Caco-2 (cell line): ENCODE results near the gene ZNF407. TPM values are rescaled to one million over a fixed set of nuclear protein-coding genes. Genes with fewer than 3 reads are reported as not detected.

Experiments
- BruUV-seq: library from RNA; stranded (reverse); fragments of 400-500 nt; replicated peaks from 2 replicates; lab custom pipeline; 2021; lab: Mats Ljungman, UMichigan
- CTCF ChIA-PET: fragments of 300-600 bp; sonication (Branson Sonifier 250); formaldehyde crosslinking; loops from one replicate; lab custom pipeline; 2022; ENCODE audit warnings: antibody characterized with exemption; lab: Charles Lee
- POLR2A ChIA-PET: fragments of 300-600 bp; sonication (Branson Sonifier 250); formaldehyde crosslinking; loops from one replicate; lab custom pipeline; 2022; ENCODE audit warnings: antibody characterized with exemption; lab: Charles Lee
- DNase-seq, 2 experiments: peaks; one replicate each; pipeline versions ENCODE4 v3.0.0 to v3.0.0-alpha.2; 2020 to 2022
- H3K27me3 ChIP-seq: replicated peaks from 2 replicates; pipeline ENCODE4 v1.6.0; 2011; ENCODE audit warnings: low read length; ENCODE audit not compliant: control insufficient read depth, insufficient read depth
- H3K36me3 ChIP-seq: 2 replicates; pipeline ENCODE4 v1.5.1; 2011; ENCODE audit warnings: low read length; ENCODE audit not compliant: control insufficient read depth, insufficient read depth
- H3K4me1 ChIP-seq: fragments of 250-450 bp; sonication (Bioruptor Pico); 2 replicates; pipeline ENCODE4 v1.5.1; 2020; ENCODE audit warnings: mild to moderate bottlenecking
- H3K4me3 ChIP-seq: 2 replicates; pipeline ENCODE4 v1.5.1; 2011; ENCODE audit warnings: low read depth, mild to moderate bottlenecking, control low read depth, low read length
- H3K9me3 ChIP-seq: fragments of 250-450 bp; sonication (Bioruptor Pico); 2 replicates; pipeline ENCODE4 v1.5.1; 2020; ENCODE audit warnings: mild to moderate bottlenecking, moderate library complexity
- H3K27ac Mint-ChIP-seq: one replicate; pipeline ENCODE4 v1.8.0; 2022; ENCODE audit warnings: mixed read lengths; ENCODE audit not compliant: unreplicated experiment
- H3K27me3 Mint-ChIP-seq: one replicate; pipeline ENCODE4 v1.8.0; 2022; ENCODE audit warnings: mixed read lengths; ENCODE audit not compliant: insufficient read depth, unreplicated experiment
- H3K36me3 Mint-ChIP-seq: one replicate; pipeline ENCODE4 v1.8.0; 2022; ENCODE audit warnings: mild to moderate bottlenecking, mixed read lengths; ENCODE audit not compliant: insufficient read depth, unreplicated experiment
- H3K4me1 Mint-ChIP-seq: one replicate; pipeline ENCODE4 v1.8.0; 2022; ENCODE audit warnings: low read depth, mixed read lengths; ENCODE audit not compliant: unreplicated experiment
- H3K4me3 Mint-ChIP-seq: one replicate; pipeline ENCODE4 v1.8.0; 2022; ENCODE audit warnings: mild to moderate bottlenecking, moderate library complexity, mixed read lengths; ENCODE audit not compliant: unreplicated experiment
- H3K9me3 Mint-ChIP-seq: one replicate; pipeline ENCODE4 v1.8.0; 2022; ENCODE audit warnings: mixed read lengths; ENCODE audit not compliant: unreplicated experiment
- intact Hi-C: fragments of 100-400 bp; cut with micrococcal nuclease; formaldehyde crosslinking; loops from one replicate; pipeline ENCODE4 v1.10.0; 2022; ENCODE audit not compliant: unreplicated experiment
- total RNA-seq: library from RNA; stranded (reverse); gene quantifications from 2 replicates; pipeline ENCODE4 v1.2.3, GENCODE V29; 2022
- TF ChIP-seq, protein P1 (sequence below), 2 experiments: fragments of 200-600 bp in 1 of 2; IDR thresholded peaks; 1 replicate in 1 of 2; 2 replicates in 1 of 2; pipeline versions ENCODE4 v1.5.1 to v1.8.0; 2011 to 2022; ENCODE audit warnings: antibody characterized with exemption in 1 of 2, control low read depth in 1 of 2, inconsistent platforms in 1 of 2, low read depth in 1 of 2, low read length in 1 of 2, mild to moderate bottlenecking in 1 of 2, moderate library complexity in 1 of 2; ENCODE audit not compliant: insufficient read depth in 1 of 2, severe bottlenecking in 1 of 2, unreplicated experiment in 1 of 2

ZNF407 gene
- total RNA-seq, 1 experiment from 2014 or later: 4.7 TPM

DNA sequence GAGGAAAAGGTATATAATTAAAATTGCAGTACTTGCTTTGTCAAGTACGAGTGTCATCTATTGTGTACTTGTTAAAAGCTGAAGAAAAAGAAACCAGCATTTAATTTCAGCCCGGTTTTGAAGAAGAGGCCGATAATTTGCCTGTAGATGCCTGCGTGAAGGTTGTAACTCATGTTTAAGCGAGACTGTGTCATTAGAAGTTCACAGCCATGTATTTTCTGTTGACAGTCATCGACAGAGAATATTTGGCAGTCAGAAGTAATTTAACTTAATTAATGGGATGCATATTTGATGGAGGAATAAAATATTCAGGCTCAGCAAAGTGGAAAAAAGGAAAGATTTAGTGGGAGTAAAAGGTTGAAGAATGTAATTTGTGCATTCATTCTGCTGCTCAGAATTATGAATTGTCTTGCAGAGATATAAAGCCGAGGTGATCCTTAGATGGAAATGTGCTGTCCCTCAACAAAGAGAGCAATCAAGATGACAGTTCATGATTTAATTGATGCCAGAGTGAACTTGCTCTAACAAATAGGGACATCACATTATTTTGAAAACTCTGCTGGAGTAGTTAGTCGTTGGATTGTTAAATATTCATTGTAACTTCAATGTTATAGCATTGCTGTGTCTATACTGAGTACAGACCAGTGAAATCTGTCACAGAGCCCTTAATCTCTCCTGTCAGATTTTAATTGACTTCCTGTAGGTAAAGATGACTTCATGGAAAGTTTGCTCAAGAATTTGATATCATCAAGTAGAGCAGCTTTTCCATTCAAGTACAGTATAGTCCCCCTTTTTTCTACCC lies 53.9 kb downstream of the ZNF407 start:
- Histone ChIP-seq H3K27me3 (no peaks in the 10 kb centered on the region), H3K4me1 (no peaks in the 10 kb centered on the region), H3K4me3 (no peak overlapping the region), H3K36me3 (no peaks in the 10 kb centered on the region), H3K9me3 (no peaks in the 10 kb centered on the region)
- Mint-ChIP-seq H3K9me3 (no peaks in the 10 kb centered on the region), H3K4me1 (no peaks in the 10 kb centered on the region), H3K36me3 (no peaks in the 10 kb centered on the region), H3K4me3 (no peak overlapping the region), H3K27ac (no peak overlapping the region), H3K27me3 (no peaks in the 10 kb centered on the region)
- no TSS peak for BruUV-seq
- TF ChIP-seq, protein P1, sequence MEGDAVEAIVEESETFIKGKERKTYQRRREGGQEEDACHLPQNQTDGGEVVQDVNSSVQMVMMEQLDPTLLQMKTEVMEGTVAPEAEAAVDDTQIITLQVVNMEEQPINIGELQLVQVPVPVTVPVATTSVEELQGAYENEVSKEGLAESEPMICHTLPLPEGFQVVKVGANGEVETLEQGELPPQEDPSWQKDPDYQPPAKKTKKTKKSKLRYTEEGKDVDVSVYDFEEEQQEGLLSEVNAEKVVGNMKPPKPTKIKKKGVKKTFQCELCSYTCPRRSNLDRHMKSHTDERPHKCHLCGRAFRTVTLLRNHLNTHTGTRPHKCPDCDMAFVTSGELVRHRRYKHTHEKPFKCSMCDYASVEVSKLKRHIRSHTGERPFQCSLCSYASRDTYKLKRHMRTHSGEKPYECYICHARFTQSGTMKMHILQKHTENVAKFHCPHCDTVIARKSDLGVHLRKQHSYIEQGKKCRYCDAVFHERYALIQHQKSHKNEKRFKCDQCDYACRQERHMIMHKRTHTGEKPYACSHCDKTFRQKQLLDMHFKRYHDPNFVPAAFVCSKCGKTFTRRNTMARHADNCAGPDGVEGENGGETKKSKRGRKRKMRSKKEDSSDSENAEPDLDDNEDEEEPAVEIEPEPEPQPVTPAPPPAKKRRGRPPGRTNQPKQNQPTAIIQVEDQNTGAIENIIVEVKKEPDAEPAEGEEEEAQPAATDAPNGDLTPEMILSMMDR (IDR thresholded peaks at IDR 0.05; ENCODE audit: insufficient read depth in 1 of 2, low read depth in 1 of 2, low read length in 1 of 2, severe bottlenecking in 1 of 2, unreplicated experiment in 1 of 2): no peak
- no peak for DNase-seq
- ChIA-PET POLR2A (no interaction called here), CTCF (no interaction called here)
- intact Hi-C loops: loop anchor here (5.0 to 10.0 kb wide), 3 partner anchors 243 to 393 kb away; no protein-coding TSS in a partner anchor

DNA sequence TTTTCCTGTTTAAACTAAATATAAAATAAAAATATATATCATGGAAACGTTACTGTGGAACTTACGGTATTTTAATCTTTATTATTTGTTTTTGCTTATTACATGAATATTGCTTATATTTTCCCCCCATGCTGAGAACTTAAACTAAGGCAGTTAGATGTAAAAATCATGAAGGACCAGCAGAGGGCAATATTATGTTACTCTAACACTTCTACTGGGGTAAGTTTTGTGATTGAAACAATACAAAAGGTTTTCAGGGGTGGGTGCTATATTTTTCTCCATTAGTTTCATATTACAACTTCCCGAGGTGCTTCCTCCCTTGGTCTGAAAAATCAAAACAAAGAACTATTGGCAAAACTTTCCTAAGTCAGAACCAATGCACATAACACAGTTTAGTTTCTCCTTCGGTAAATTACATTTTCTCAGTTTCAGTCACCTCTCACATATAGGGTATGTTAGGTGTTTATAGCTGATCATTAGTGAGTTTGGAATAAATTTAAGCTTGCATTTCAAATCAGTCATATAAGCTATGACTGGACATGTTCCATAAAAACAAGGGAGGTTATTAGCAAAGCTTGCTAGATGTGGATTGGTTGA lies 54.8 kb downstream of the ZNF407 start:
- Mint-ChIP-seq H3K4me1 (no peaks in the 10 kb centered on the region), H3K4me3 (no peak overlapping the region), H3K27me3 (no peaks in the 10 kb centered on the region), H3K36me3 (no peaks in the 10 kb centered on the region), H3K9me3 (no peaks in the 10 kb centered on the region), H3K27ac (no peak overlapping the region)
- TF ChIP-seq, protein P1 (IDR thresholded peaks at IDR 0.05; ENCODE audit: insufficient read depth in 1 of 2, low read depth in 1 of 2, low read length in 1 of 2, severe bottlenecking in 1 of 2, unreplicated experiment in 1 of 2): peak in 1 of 2 experiments; percentile 29
- no peaks in the 10 kb centered on the region for H3K4me1 ChIP-seq
- ChIA-PET CTCF (no interaction called here), POLR2A (no interaction called here)
- H3K27me3 ChIP-seq: no peaks in the 10 kb centered on the region
- no peak for DNase-seq
- no peak overlapping the region for H3K4me3 ChIP-seq
- H3K9me3 ChIP-seq: no peaks in the 10 kb centered on the region
- intact Hi-C loops: loop anchor here (5.0 to 10.0 kb wide), 3 partner anchors 242 to 392 kb away; no protein-coding TSS in a partner anchor
- no peaks in the 10 kb centered on the region for H3K36me3 ChIP-seq
- BruUV-seq: no TSS peak

DNA sequence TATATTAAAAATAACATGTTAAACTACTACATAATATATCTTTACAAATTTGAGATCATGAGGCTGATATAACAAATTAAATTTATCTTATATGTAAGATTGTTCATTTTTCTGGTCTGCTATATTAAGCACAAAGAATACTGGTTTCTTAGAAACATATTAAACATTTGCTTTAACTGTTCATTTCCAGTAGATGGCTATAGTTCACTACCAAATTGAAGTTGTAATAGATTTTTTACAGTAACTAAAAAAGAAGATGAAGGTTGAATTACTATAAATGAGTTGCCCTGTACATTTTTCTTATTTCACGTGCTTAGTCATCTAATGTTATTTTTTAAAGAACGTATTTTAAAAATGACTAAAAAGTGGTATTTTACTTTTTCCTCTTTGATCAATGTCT lies 57.0 kb downstream of the ZNF407 start:
- no peaks in the 10 kb centered on the region for H3K36me3 ChIP-seq
- H3K4me1 ChIP-seq: no peaks in the 10 kb centered on the region
- no peak overlapping the region for H3K4me3 ChIP-seq
- Mint-ChIP-seq H3K27me3 (no peaks in the 10 kb centered on the region), H3K36me3 (no peaks in the 10 kb centered on the region), H3K4me1 (no peaks in the 10 kb centered on the region), H3K27ac (no peak overlapping the region), H3K4me3 (no peak overlapping the region), H3K9me3 (no peaks in the 10 kb centered on the region)
- H3K27me3 ChIP-seq: no peaks in the 10 kb centered on the region
- CTCF ChIA-PET: no interaction called here
- H3K9me3 ChIP-seq: no peaks in the 10 kb centered on the region
- BruUV-seq: no TSS peak
- POLR2A ChIA-PET: no interaction called here
- no peak for DNase-seq
- intact Hi-C loops: loop anchor here (5.0 to 10.0 kb wide), 3 partner anchors 240 to 390 kb away; no protein-coding TSS in a partner anchor
- TF ChIP-seq, protein P1 (IDR thresholded peaks at IDR 0.05; ENCODE audit: insufficient read depth in 1 of 2, low read depth in 1 of 2, low read length in 1 of 2, severe bottlenecking in 1 of 2, unreplicated experiment in 1 of 2): no peak
